ENCODE data around the gene LPIN1.

The LPIN1 gene

DNA sequence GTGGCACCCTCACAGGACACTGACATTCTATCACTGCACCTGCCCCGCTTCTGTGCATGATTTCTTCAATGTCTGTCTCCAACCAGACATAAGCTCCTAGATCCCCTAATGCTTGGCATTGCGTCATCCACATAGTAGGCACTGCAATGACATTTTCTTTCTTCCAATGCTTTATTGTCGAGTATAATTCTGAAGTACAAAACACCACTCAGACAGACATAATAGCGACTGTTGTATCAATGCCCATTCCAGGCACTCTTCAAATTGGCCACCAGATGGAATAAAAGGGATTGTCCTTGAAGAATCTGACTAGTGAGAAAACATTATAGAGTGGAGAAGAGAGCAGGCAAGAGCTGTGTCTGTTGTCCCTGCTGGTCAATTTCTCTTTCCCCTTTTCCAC lies 89.0 kb downstream of the LPIN1 start:
- Histone ChIP-seq H3K79me2 (ENCODE audit: insufficient read depth, low read depth) (no peaks in the 10 kb centered on the region), H2AFZ (ENCODE audit: low read depth) (no peak overlapping the region), H3K9ac (no peak overlapping the region), H3K4me3 (IDR thresholded peaks at IDR 0.05; ENCODE audit: insufficient read depth, low read depth, low read length) (no peak overlapping the region), H3K36me3 (ENCODE audit: insufficient read depth) (no peaks in the 10 kb centered on the region), H3K27me3 (ENCODE audit: insufficient read depth, low read depth) (peaks cover 41% of the 10 kb centered on the region), H3K27ac (no peak overlapping the region), H3K4me2 (no peak overlapping the region), H3K4me1 (ENCODE audit: low read depth, poor library complexity, severe bottlenecking) (peaks cover 4% of the 10 kb centered on the region), H4K20me1 (ENCODE audit: insufficient read depth) (no peaks in the 10 kb centered on the region)
- TF ChIP-seq CTCF (conservative IDR thresholded peaks at IDR 0.05; ENCODE audit: low read depth, low read length): no peak

DNA sequence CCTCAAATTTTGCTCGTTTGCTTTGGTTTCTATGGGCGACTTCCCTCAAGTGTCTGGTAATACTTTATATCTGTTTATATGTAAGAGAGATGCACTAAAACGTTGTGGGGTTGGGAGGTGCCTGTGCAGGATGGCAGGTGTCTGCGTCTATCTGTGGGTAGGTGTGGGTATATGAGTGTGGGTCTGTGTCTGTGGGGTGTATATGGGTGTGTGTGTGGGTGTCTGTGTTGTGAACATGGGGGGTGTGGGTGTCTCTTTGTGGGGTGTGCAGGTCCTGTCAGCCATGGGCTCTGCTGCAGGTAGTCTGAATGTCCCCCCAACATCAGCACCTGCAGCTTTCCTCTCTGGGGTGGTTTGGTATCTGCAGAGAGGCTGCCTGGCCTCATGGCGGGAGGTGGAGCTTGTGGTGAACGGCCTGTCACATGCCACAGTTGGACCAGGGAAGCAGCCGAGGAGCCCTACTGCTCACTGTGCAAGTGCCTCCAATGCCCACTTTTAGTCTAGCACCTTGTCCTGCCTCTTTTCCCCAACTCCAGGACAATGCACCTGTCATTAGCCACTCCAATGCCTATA lies 90.3 kb downstream of the LPIN1 start:
- Histone ChIP-seq H3K36me3 (ENCODE audit: insufficient read depth) (no peaks in the 10 kb centered on the region), H3K9ac (no peak overlapping the region), H3K4me3 (IDR thresholded peaks at IDR 0.05; ENCODE audit: insufficient read depth, low read depth, low read length) (no peak overlapping the region), H4K20me1 (ENCODE audit: insufficient read depth) (no peaks in the 10 kb centered on the region), H3K79me2 (ENCODE audit: insufficient read depth, low read depth) (no peaks in the 10 kb centered on the region), H2AFZ (ENCODE audit: low read depth) (no peak overlapping the region), H3K4me2 (no peak overlapping the region), H3K27ac (no peak overlapping the region), H3K4me1 (ENCODE audit: low read depth, poor library complexity, severe bottlenecking) (no peaks in the 10 kb centered on the region), H3K27me3 (ENCODE audit: insufficient read depth, low read depth) (peaks cover 28% of the 10 kb centered on the region)
- no peak for TF ChIP-seq CTCF (conservative IDR thresholded peaks at IDR 0.05; ENCODE audit: low read depth, low read length)

- no peak overlapping the region for H3K9ac ChIP-seq
- TF ChIP-seq CTCF (conservative IDR thresholded peaks at IDR 0.05; ENCODE audit: low read depth, low read length): no peak
- no peaks in the 10 kb centered on the region for H4K20me1 ChIP-seq (ENCODE audit: insufficient read depth)
- H3K4me3 ChIP-seq (IDR thresholded peaks at IDR 0.05; ENCODE audit: insufficient read depth, low read depth, low read length): no peak overlapping the region
- no peaks in the 10 kb centered on the region for H3K4me1 ChIP-seq (ENCODE audit: low read depth, poor library complexity, severe bottlenecking)
- H3K36me3 ChIP-seq (ENCODE audit: insufficient read depth): no peaks in the 10 kb centered on the region
- peaks cover 15% of the 10 kb centered on the region for H3K27me3 ChIP-seq (ENCODE audit: insufficient read depth, low read depth)
- no peak overlapping the region for H3K27ac ChIP-seq
- H2AFZ ChIP-seq (ENCODE audit: low read depth): no peak overlapping the region
- no peaks in the 10 kb centered on the region for H3K79me2 ChIP-seq (ENCODE audit: insufficient read depth, low read depth)
- H3K4me2 ChIP-seq: no peak overlapping the region
Measured at GRCh38 chr2:11837875-11838734, 91.7 kb downstream of the LPIN1 start.

DNA sequence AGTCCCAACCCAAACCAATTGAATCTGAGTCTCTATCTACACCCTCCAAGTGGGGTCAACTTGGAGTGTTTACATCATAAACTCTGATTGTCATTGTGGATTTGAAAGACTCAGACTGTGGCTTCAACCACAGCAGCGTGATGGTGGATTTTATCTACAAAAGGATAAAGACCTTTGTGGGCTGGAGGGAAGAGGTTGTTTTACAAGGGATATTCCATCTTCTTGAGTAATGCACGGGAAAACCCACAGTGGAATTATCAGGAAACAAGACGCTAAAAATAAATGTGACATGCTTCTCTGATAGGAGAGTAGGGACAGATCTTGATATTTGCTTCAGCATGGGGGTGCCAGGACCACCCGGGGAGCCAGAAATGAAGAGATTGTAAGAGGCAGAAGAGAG lies 93.5 kb downstream of the LPIN1 start:
- Histone ChIP-seq H3K27ac (no peak overlapping the region), H4K20me1 (ENCODE audit: insufficient read depth) (no peaks in the 10 kb centered on the region), H3K36me3 (ENCODE audit: insufficient read depth) (no peaks in the 10 kb centered on the region), H3K9ac (no peak overlapping the region), H3K4me3 (IDR thresholded peaks at IDR 0.05; ENCODE audit: insufficient read depth, low read depth, low read length) (no peak overlapping the region), H3K79me2 (ENCODE audit: insufficient read depth, low read depth) (no peaks in the 10 kb centered on the region), H3K4me1 (ENCODE audit: low read depth, poor library complexity, severe bottlenecking) (no peaks in the 10 kb centered on the region), H3K27me3 (ENCODE audit: insufficient read depth, low read depth) (no peaks in the 10 kb centered on the region; the same call in 1 of the 2 replicates), H2AFZ (ENCODE audit: low read depth) (no peak overlapping the region), H3K4me2 (no peak overlapping the region)
- TF ChIP-seq CTCF (conservative IDR thresholded peaks at IDR 0.05; ENCODE audit: low read depth, low read length): no peak
